CD4-positive, alpha-beta T cell (primary cell): ENCODE measurements around the gene CCDC102B. TPM values are rescaled to one million over a fixed set of nuclear protein-coding genes. Genes with fewer than 3 reads are reported as not detected.

Experiments
- ATAC-seq: fragments of 200-7000 bp; cut with Tn5 transposase; one replicate; pipeline ENCODE4 v1.10.0; 2022; ENCODE audit warnings: mild to moderate bottlenecking; ENCODE audit not compliant: poor library complexity
- CTCF ChIA-PET: fragments of 350-600 bp; sonication (Branson Sonifier 250); formaldehyde crosslinking; loops from one replicate; lab custom pipeline; 2021; ENCODE audit warnings: antibody characterized with exemption, inconsistent platforms; lab: Charles Lee
- POLR2A ChIA-PET: fragments of 350-600 bp; sonication (Branson Sonifier 250); formaldehyde crosslinking; loops from one replicate; lab custom pipeline; 2021; ENCODE audit warnings: antibody characterized with exemption, inconsistent platforms; lab: Charles Lee
- DNase-seq, 14 experiments: peaks; one replicate each; pipeline ENCODE4 v3.0.0-alpha.2; 2013 to 2020; ENCODE audit warnings: mixed read lengths in 2 of 14
- H3K27ac ChIP-seq, 2 donors: one replicate each; pipeline versions ENCODE4 v1.5.1 to v1.7.0; 2013; ENCODE audit warnings: low read length in 2 of 2, low read depth in 1 of 2, mild to moderate bottlenecking in 1 of 2
- H3K27me3 ChIP-seq, 2 experiments: 1 replicate in 1 of 2; 2 replicates in 1 of 2; pipeline versions ENCODE4 v1.6.1 to v1.7.0; 2013; ENCODE audit warnings: low read length in 2 of 2, control low read depth in 1 of 2, mild to moderate bottlenecking in 1 of 2, moderate library complexity in 1 of 2; ENCODE audit not compliant: insufficient read depth in 2 of 2, control insufficient read depth in 1 of 2
- H3K36me3 ChIP-seq: one replicate; pipeline ENCODE4 v1.6.1; 2013; ENCODE audit warnings: low read length, control low read depth; ENCODE audit not compliant: insufficient read depth
- H3K4me1 ChIP-seq: one replicate; pipeline ENCODE4 v1.6.1; 2013; ENCODE audit warnings: low read length, control low read depth; ENCODE audit not compliant: insufficient read depth
- H3K4me3 ChIP-seq: one replicate; pipeline ENCODE4 v1.5.1; 2013; ENCODE audit warnings: mild to moderate bottlenecking, low read length, moderate library complexity
- H3K9me3 ChIP-seq, 2 experiments: 1 replicate in 1 of 2; 2 replicates in 1 of 2; pipeline versions ENCODE4 v1.6.1 to v1.7.0; 2013; ENCODE audit warnings: low read length in 2 of 2, mild to moderate bottlenecking in 2 of 2, control low read depth in 1 of 2, moderate library complexity in 1 of 2; ENCODE audit not compliant: control insufficient read depth in 1 of 2, insufficient read depth in 1 of 2
- H3K27ac Mint-ChIP-seq: one replicate; pipeline ENCODE4 v1.8.0; 2020; ENCODE audit warnings: mixed read lengths
- H3K27me3 Mint-ChIP-seq: one replicate; pipeline ENCODE4 v1.8.0; 2021; ENCODE audit warnings: mixed read lengths
- H3K36me3 Mint-ChIP-seq: one replicate; pipeline ENCODE4 v1.8.0; 2021; ENCODE audit warnings: low read depth, mixed read lengths
- H3K4me1 Mint-ChIP-seq: one replicate; pipeline ENCODE4 v1.8.0; 2021; ENCODE audit warnings: low read depth, mixed read lengths
- H3K4me3 Mint-ChIP-seq: one replicate; pipeline ENCODE4 v1.8.0; 2020; ENCODE audit warnings: mild to moderate bottlenecking, mixed read lengths
- H3K9me3 Mint-ChIP-seq: one replicate; pipeline ENCODE4 v1.8.0; 2020; ENCODE audit warnings: mixed read lengths
- CTCF ChIP-seq: fragments of 200-600 bp; IDR thresholded peaks from one replicate; pipeline ENCODE4 v1.8.0; 2022; ENCODE audit warnings: antibody characterized with exemption, mild to moderate bottlenecking
- intact Hi-C, 2 experiments: fragments of 100-400 bp; cut with DNase I in 1 of 2; cut with micrococcal nuclease in 1 of 2; formaldehyde crosslinking; loops; one replicate each; pipeline versions ENCODE4 v1.15.1 to v1.9.0; 2023 to 2025; cut with DNase I, micrococcal nuclease
- total RNA-seq, 174 experiments: library from RNA in 2 of 174; stranded (reverse) in 2 of 174; gene quantifications; one replicate each; pipeline ENCODE4 v1.2.3 and lab custom pipeline; 2021 to 2026

Gene CCDC102B
- total RNA-seq, 2 experiments from 2014 or later = 2.6 to 3.0 TPM

- CTCF ChIA-PET = no interaction called here
- intact Hi-C loops = no loop called here
- ATAC-seq = no peak
- no peak overlapping the region for H3K4me3 ChIP-seq
- H3K36me3 Mint-ChIP-seq = no peaks in the 10 kb centered on the region
- no peaks in the 10 kb centered on the region for H3K27me3 Mint-ChIP-seq
- H3K4me3 Mint-ChIP-seq = no peak overlapping the region
- H3K36me3 ChIP-seq = no peaks in the 10 kb centered on the region
- no peak for DNase-seq
- H3K27ac Mint-ChIP-seq = no peak overlapping the region
- no peaks in the 10 kb centered on the region for H3K27me3 ChIP-seq
- no peaks in the 10 kb centered on the region for H3K9me3 ChIP-seq
- H3K4me1 Mint-ChIP-seq = no peaks in the 10 kb centered on the region
- TF ChIP-seq CTCF = no peak
- H3K9me3 Mint-ChIP-seq = no peaks in the 10 kb centered on the region
- H3K27ac ChIP-seq = no peak overlapping the region
- H3K4me1 ChIP-seq = no peaks in the 10 kb centered on the region
- POLR2A ChIA-PET = no interaction called here
These were observed 210.7 kb downstream of the CCDC102B start for GRCh38 chr18:69008538-69008937.

GRCh38 chr18:69021211-69021805, 223.4 kb downstream of the CCDC102B start:
- ATAC-seq (no peak), DNase-seq (no peak)
- H3K36me3 Mint-ChIP-seq = no peaks in the 10 kb centered on the region
- no peaks in the 10 kb centered on the region for H3K9me3 Mint-ChIP-seq
- H3K4me1 Mint-ChIP-seq = no peaks in the 10 kb centered on the region
- H3K9me3 ChIP-seq = no peaks in the 10 kb centered on the region
- intact Hi-C loops = no loop called here
- H3K4me3 ChIP-seq = no peak overlapping the region
- CTCF ChIA-PET = no interaction called here
- no peaks in the 10 kb centered on the region for H3K27me3 ChIP-seq
- no peak for TF ChIP-seq CTCF
- H3K27ac ChIP-seq = no peak overlapping the region
- no peak overlapping the region for H3K27ac Mint-ChIP-seq
- POLR2A ChIA-PET = no interaction called here
- no peaks in the 10 kb centered on the region for H3K36me3 ChIP-seq
- H3K4me3 Mint-ChIP-seq = no peak overlapping the region
- no peaks in the 10 kb centered on the region for H3K4me1 ChIP-seq
- H3K27me3 Mint-ChIP-seq = no peaks in the 10 kb centered on the region

DNA sequence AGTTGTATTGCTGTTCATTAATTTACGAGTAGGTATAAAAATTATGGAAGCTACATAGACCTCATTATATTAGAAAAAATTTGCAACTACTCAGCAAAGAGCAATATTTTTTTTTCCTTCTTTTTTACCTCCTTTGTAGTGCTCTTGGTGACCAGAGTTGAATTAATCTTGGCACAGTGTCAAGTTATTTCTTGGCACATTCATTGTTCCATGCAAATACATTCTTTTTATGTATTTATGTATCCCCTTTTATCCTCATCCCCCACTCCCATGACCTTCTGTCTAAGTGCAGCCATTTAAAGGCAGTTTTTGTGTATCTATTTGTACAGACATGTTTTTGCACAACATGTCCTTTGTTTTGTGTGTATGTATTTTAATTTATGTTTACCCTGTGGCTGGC, 224.5 kb downstream of the CCDC102B start:
- no peak overlapping the region for H3K27ac Mint-ChIP-seq
- POLR2A ChIA-PET = no interaction called here

More for the DNA sequence above, 224.5 kb downstream of the CCDC102B start:
- intact Hi-C loops = no loop called here
- no peaks in the 10 kb centered on the region for H3K4me1 Mint-ChIP-seq
- no peaks in the 10 kb centered on the region for H3K9me3 Mint-ChIP-seq
- no peak overlapping the region for H3K4me3 ChIP-seq
- no peak for DNase-seq
- no peak for TF ChIP-seq CTCF
- no peak overlapping the region for H3K27ac ChIP-seq
- no peaks in the 10 kb centered on the region for H3K27me3 ChIP-seq
- H3K36me3 Mint-ChIP-seq = no peaks in the 10 kb centered on the region
- H3K4me3 Mint-ChIP-seq = no peak overlapping the region
- H3K36me3 ChIP-seq = no peaks in the 10 kb centered on the region
- CTCF ChIA-PET = no interaction called here
- no peaks in the 10 kb centered on the region for H3K27me3 Mint-ChIP-seq
- H3K9me3 ChIP-seq = no peaks in the 10 kb centered on the region
- H3K4me1 ChIP-seq = no peaks in the 10 kb centered on the region
- ATAC-seq = no peak
